Measurements from ENCODE around the gene UBE2E1.

DNA sequence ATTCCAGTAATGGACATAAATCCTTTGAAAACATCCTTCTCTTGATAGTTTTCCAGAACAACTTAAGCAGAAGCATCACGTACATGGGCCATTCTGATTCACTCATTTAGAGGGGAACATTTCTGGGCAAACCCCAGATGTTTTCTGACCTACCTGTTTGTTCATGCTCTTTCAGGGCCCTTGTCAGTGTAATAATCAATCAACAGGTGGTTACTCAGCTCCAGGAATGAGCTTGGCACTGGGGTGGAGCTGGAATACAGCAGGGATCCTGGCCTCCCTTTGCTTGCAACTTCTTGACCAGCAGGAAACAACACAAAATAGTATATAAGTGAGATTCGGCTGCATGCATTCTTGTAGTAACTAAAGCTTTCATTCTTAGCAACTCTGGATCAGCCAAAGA lies 9.2 kb upstream of the UBE2E1 start:
- no peak for TF ChIP-seq EZH2 (IDR thresholded peaks at IDR 0.05; ENCODE audit: low read depth)
- TF ChIP-seq, protein P1, sequence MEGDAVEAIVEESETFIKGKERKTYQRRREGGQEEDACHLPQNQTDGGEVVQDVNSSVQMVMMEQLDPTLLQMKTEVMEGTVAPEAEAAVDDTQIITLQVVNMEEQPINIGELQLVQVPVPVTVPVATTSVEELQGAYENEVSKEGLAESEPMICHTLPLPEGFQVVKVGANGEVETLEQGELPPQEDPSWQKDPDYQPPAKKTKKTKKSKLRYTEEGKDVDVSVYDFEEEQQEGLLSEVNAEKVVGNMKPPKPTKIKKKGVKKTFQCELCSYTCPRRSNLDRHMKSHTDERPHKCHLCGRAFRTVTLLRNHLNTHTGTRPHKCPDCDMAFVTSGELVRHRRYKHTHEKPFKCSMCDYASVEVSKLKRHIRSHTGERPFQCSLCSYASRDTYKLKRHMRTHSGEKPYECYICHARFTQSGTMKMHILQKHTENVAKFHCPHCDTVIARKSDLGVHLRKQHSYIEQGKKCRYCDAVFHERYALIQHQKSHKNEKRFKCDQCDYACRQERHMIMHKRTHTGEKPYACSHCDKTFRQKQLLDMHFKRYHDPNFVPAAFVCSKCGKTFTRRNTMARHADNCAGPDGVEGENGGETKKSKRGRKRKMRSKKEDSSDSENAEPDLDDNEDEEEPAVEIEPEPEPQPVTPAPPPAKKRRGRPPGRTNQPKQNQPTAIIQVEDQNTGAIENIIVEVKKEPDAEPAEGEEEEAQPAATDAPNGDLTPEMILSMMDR (conservative IDR thresholded peaks at IDR 0.05), result no peak

Measured in PC-9 (cell line).